ENCODE results near the gene ROR1. TPM values are rescaled to one million over a fixed set of nuclear protein-coding genes. Genes with fewer than 3 reads are reported as not detected.
A peak's percentile ranks its signal among the peaks of the same experiment; 100 is the strongest.

ROR1 gene
- total RNA-seq, 1 donor from 2014 or later, result 17.2 TPM

GRCh38 chr1:63909526-63909925 lies 135.7 kb downstream of the ROR1 start:
- DNase-seq (ENCODE audit: low read depth), result no peak

GRCh38 chr1:63911049-63911448 lies 137.2 kb downstream of the ROR1 start:
- no peak for DNase-seq (ENCODE audit: low read depth)

GRCh38 chr1:63912643-63913042 lies 138.8 kb downstream of the ROR1 start:
- DNase-seq (ENCODE audit: low read depth), result no peak

GRCh38 chr1:63913533-63913932 lies 139.7 kb downstream of the ROR1 start:
- DNase-seq (ENCODE audit: low read depth), result no peak

GRCh38 chr1:63914241-63914640 lies 140.4 kb downstream of the ROR1 start:
- no peak for DNase-seq (ENCODE audit: low read depth)

- no peak for DNase-seq (ENCODE audit: low read depth)
Observed at GRCh38 chr1:63914706-63915105, 140.9 kb downstream of the ROR1 start.

- DNase-seq (ENCODE audit: low read depth), result no peak
Observed at GRCh38 chr1:63915121-63915520, 141.3 kb downstream of the ROR1 start.

- DNase-seq (ENCODE audit: low read depth), result no peak
Observed at GRCh38 chr1:63916485-63917360, 142.9 kb downstream of the ROR1 start.

- no peak for DNase-seq (ENCODE audit: low read depth)
Observed at GRCh38 chr1:63917571-63918417, 144.0 kb downstream of the ROR1 start.

- DNase-seq (ENCODE audit: low read depth), result no peak
Observed at GRCh38 chr1:63918418-63918945, 144.7 kb downstream of the ROR1 start.

GRCh38 chr1:63920154-63921117 lies 146.6 kb downstream of the ROR1 start:
- peak; percentile 72 for DNase-seq (ENCODE audit: low read depth)

GRCh38 chr1:63921359-63921758 lies 147.5 kb downstream of the ROR1 start:
- no peak for DNase-seq (ENCODE audit: low read depth)

- no peak for DNase-seq (ENCODE audit: low read depth)
Observed at GRCh38 chr1:63921802-63922201, 148.0 kb downstream of the ROR1 start.

- DNase-seq (ENCODE audit: low read depth), result no peak
Observed at GRCh38 chr1:63922848-63923247, 149.0 kb downstream of the ROR1 start.

- no peak for DNase-seq (ENCODE audit: low read depth)
Observed at GRCh38 chr1:63923302-63923701, 149.5 kb downstream of the ROR1 start.

GRCh38 chr1:63924600-63924999 lies 150.8 kb downstream of the ROR1 start:
- DNase-seq (ENCODE audit: low read depth), result no peak

GRCh38 chr1:63928186-63929105 lies 154.6 kb downstream of the ROR1 start:
- no peak for DNase-seq (ENCODE audit: low read depth)

- DNase-seq (ENCODE audit: low read depth), result no peak
Observed at GRCh38 chr1:63929106-63929478, 155.3 kb downstream of the ROR1 start.

- no peak for DNase-seq (ENCODE audit: low read depth)
Observed at GRCh38 chr1:63931468-63931867, 157.7 kb downstream of the ROR1 start.

- no peak for DNase-seq (ENCODE audit: low read depth)
Observed at GRCh38 chr1:63934697-63935096, 160.9 kb downstream of the ROR1 start.
